CD4-positive, alpha-beta T cell treated with Interleukin-15 for 4 hours (primary cell): ENCODE results near the gene MRGPRD.

Experiments
- DNase-seq: peaks from one replicate; pipeline ENCODE4 v3.0.0-alpha.2; 2020; ENCODE audit warnings: low spot score

Gene MRGPRD

DNA sequence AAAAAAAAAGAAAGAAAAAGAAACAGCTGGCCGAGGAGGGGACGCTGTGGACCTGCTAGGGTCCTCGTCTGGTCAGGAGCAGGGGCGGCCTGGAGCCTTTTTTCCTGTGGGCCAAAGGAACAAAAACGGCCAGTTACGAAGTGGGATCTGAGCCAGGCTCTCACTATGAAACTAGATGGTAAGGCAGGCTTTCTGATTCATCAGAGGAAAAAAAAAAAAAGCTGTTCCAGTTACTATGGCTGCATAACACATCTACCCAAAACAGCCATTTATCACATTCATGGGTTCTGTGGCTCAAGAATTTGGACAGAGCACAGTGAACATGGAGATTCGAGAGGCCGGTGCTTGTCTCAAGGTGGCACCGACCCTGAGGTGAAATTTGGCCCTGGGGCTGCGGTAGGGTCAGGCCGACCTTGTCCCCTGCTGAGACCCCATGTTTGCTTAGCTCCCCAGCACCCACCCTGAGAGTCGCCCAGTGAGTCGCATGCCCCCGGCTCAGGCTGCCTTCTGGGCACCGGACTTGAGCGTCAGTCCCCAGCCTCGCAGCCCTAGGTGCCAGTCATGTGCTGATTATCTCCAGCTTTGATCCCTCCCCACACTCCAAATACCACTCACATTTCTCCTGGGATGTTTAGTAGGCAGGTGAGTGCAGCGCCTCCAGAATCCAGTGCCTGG is 34.2 kb downstream of the MRGPRD start:
- DNase-seq: no peak

DNA sequence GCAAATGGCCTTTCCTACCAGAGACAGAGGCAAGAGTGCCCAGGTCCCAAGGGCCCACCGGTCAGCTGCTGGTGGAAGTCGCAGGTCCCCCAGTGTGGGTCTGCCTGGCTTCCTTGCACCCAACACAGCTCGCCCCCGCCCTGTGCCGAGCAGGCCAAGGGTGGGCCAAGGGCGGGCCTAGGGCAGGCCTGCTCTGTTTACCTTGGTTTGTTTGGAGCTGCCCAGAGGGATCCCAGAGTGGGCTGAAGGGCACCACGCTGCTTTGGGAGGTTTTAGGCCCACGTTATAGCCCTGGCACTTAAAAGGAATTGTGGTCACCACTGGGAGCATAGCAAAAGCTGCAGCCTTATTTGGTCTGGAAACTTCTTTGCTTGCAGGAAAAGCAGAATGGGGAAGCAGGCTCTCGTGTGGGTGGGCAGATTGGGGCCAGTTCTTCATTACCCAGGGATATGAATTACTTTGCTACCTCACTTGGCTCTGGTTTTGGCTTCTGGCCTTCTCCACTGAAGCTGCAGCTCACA is 38.0 kb downstream of the MRGPRD start:
- no peak for DNase-seq

DNA sequence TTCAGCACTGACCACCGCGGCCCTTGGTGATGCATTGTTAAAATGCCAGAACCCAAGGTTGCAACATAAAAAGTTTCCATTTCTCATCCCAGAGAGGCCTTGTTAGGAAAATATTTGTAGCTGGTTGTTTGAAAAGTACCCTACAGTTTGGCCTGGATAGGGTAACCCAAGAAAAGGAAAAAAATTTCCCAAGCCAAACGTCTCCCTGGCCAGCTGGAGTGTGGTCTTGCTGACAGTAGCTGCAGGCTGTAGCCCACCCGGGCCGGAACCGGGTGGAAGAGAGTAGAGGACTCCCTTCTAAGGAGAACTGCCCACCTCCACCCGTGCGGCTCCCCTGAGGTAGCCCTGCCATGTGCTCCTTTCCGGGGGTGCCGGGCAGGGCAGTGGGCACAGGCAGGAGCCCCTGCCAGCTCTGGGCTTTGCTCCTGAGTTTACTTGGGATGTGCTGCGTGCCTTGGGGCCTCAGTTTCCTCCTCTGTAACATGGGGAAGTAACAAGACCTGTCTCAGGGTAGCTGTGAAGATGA is 38.6 kb downstream of the MRGPRD start:
- no peak for DNase-seq

DNA sequence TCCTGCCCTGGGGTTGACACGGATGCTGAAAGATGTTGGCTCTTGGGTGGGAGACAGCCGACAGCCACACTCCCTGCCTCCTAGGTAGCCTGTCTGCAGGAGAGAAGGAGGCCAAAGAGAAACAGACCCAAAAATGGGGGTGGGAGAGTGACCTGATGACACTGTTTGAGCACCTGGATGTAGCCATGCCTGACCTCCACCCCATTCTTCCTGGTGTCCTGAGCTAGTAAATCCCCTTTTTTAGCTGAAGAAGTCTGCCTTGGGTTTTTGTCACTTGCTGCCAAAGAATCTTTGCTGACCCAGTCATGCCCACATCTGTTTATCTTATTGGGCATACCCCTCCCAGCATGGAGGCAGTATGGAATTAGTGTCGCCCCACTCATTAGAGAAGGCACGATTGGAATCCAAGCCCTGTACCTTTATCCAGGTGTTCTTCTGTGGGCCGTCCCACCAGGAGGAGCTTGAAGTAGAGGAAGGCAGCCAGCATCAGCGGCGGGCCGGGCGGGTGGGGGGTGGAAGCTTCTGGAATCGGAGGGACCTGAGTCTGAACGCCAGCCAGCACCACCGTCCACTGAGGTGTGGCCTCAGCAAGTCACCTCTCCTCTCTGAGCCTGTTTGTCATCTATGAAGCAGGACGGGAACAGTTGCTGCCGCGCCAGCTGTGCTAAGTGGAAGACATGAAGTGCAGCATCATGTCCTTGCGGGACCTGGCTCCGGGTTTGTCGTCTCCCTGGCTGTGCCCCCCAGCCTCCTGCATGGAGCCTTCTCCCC is 39.3 kb downstream of the MRGPRD start:
- DNase-seq: no peak

DNA sequence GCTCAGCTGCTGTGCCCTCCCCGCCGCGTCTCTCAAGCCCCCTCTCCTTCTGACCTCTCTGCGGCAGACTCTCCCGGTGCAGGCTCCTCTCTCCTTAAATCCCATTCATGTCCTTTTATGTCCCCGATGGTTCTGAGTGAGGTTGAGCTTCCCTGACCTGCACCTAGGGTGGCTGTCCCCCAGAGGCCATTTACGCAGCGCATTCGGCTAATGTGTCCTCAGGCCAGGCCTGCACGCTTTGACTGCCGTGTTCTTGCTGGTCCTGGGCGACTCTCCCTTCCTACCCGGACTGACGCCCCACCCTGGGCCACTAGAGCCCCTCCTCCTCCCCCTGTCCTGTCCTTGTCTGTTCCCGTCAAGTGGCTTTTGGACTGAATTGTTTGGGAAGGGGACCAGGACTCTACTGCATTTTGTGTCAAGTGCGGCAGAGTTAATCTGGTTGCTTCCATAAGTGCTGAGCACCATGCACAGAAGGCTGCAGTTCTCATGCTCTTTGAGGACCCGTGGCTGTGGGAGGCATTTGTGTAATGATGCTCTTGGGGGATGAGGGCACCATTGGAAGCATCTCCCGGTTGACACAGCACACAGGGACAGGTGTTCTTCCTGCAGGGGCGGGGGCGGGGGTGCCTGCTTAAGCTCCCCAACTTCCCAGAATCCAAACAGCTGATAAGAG is 40.0 kb downstream of the MRGPRD start:
- no peak for DNase-seq

DNA sequence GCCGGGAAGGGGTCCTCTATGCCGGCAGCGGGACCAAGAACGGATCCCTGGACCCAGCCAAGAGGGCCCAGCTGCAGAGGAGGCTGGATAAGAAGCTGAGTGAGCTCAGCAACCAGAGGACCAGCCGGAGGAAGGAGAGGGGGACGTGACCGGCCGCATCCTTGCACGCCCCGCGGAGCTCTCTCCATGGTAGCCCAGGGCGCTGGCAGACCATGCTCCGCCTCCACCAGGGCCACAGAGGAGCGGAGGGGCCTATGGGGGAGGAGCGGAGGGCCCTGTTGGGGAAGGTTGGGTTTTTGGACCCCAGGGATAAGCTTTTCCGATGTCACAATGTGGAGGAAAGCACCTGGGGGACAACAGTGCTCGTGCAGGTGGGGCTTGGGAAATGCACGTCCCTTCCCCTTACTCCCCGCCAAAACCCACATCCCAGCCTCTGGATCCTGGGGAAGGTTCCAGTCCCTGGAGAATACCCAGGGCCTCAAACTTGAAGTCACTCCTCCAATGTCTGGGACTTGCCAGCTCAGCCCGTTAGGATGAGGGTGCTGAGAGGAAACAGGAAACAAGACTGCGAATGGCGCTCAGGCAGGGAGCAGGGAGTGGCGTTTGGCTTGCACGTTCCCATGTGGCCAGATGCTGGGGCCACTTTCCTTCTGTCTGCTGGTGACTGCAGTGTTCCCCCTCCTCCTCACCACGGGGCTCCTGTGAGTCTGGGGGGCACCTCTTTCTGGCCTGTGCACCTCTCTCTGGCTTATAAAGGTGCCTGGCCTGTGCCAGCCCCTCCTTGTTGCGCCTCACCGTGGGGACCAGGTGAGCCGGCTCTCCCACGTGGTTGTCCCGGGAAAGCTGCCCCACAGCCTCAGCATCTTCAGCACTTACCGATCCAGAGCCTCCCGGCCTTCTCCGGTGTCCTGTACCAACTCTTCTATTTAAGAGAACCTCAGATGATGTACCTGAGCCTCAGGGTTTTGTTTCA is 40.9 kb downstream of the MRGPRD start:
- no peak for DNase-seq

DNA sequence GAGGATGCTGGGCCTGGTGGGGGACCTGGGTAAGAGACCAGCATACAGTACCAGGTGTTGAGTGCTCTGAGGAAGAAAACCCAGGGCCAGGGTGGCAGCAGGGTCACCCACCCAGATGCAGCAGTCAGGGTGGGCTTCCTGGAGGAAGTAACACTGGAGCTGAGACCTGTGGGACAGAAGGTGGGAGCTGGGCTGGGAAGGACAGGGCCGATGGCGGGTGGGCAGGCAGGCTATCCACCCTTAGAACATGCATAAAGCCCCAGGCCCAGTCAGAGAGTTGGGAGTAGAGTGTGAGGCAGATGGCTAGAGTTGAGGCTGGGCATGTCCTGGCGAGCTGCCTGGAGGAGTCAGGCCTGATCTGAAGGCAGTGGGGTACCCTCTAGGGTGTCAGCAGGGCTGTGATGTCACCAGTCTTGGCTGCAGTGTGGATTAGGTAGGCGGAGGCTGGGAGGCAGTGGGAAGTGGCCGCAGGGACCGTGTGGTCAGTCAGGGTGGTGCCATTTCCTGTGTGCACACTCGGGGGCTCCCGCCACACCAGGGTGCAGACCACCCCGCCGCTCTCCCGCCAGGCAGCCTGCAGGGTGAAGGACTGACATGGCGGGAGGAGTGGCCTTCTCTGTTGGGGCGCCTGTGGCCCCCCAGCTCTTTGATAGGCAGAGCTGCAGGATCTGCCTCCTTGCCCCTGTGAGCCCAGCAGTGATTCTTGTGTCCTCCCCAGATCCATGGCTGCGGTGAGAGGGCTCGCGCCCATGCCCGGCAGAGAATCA is 41.8 kb downstream of the MRGPRD start:
- DNase-seq: no peak

DNA sequence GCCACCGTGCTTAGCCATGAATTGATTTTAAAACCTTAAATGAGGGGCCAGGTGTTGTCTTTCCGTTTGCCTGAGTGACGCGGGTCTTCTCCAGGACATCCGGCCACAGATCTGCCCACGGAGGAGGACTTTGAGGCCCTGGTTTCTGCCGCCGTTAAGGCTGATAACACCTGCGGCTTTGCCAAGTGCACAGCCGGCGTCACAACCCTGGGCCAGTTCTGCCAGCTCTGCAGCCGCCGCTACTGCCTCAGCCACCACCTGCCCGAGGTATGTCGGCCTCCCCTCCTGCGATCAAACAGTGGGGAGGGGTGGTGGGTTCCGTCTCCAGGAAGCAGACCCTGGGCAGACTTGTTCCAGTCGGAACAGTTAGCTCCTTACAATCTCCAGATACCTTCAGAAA is 42.7 kb downstream of the MRGPRD start:
- no peak for DNase-seq

DNA sequence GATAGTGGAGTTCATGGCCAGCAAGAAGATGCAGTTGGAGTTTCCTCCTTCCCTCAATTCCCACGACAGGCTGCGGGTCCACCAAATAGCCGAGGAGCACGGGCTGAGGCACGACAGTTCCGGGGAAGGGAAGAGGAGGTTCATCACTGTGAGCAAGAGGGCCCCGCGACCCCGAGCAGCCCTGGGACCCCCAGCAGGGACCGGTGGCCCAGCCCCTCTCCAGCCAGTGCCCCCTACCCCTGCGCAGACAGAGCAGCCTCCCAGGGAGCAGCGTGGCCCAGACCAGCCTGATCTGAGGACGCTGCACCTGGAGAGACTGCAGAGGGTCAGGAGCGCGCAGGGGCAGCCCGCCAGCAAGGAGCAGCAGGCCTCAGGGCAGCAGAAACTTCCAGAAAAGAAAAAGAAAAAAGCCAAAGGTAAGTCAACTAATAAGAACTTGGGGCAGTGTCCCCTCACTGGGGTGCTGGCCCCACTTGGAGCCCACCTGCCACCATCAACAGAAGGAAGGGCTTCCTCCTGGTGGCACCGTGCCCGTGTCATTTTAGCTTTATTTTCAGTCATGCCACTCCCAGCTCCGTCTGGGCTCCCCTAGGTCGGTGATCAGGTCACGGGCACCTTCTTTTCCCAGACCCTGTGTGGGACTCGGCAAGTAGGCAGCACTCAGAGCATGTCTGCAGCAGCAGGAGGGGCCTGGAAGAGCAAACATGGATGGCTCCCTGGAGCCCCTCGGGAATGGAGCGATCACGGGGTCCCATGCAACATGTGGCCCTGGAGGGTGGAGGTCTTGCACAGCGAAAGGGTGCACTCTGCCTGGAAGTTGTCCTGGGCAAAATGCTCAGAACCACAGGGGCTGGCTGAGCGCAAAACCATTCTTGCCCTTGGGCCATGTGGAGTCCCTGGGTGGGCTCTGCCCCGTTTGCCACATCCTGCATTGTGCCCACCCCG is 43.8 kb downstream of the MRGPRD start:
- DNase-seq: no peak

DNA sequence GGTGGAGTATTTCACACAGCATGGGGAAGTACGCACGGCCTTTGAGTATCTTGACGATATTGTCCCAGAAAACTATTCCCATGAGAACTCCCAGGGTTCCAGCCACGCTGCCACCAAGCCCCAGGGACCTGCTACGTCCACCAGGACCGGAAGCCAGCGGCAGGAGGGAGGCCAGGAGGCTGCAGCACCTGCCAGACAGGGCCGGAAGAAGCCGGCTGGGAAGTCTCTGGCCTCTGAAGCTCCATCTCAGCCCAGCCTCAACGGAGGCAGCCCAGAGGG is 44.5 kb downstream of the MRGPRD start:
- DNase-seq: no peak

DNA sequence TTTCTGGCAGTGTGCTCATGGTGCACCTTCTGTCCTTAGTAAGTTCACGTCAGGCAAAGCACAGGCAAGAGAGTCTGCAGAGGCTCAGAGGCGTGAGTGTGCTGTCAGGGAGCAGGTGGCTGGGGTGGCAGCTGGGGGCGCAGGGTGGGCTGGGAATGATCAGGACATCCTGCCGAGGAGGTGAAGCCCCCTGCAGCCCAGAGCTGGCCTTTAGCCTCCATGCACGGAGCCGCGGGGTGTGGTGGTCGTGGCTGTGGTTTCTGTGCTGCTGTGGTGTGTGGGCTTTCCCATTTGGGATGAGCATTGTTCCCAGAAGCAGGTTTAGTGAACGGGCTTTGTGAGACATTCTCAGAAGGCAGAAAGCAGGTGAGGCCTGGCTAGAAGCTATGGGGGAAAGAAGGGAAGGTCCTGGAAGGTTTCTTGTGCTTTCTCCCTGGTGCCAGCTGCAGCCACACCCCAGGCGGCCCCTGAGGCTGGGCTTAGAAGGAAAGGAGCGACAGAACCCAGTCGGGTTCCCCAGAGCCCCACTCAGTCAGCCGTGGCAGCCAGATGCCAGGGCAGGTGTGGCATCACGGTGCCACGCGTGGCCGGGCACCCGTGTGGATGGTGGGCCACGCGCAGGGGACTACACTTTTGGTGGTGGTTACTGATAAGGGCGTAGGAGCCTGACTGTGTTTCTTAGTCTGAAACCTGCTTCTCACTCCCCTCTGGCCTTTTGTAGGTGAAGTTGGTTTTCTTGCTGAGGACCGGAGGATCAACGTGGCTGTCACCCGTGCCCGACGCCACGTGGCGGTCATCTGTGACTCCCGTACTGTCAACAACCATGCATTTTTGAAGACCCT is 45.0 kb downstream of the MRGPRD start:
- no peak for DNase-seq

DNA sequence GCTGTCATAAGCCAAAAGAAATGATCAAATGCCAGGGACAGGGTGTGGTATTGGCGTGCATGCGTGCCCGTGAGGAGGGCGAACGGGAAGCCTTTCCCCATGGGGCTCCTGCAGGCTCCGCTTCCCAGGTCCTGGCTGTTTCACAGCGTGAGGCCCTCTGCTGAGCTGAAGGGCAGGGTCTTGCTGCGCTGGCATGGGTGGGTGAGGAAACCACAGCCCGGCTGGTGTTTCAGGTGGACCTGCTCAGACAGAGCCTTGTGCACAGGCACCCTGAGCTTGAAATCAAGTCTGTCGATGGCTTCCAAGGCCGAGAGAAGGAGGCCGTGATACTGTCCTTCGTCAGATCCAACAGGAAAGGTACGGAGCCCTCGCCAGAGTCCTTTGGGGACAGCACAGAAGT is 45.7 kb downstream of the MRGPRD start:
- no peak for DNase-seq

DNA sequence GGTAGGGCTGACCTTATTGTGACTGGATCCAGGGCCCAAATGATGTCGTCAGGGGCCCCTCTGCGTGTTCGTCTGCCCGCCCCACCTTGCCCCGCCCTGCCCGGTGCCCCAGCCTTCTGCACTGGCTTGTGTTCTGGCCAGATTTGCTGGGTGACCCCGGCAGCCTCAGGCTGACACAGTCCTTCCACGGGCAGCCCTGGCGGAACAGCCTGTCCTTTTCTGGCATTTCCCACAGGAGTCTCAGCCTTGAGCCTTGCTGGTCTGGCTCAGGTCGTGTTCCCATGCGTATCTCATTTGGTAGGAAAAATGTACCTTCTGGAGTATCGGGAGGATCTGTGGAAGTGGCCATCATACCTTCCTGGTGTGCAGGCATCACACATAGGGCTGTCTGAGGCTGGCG is 46.1 kb downstream of the MRGPRD start:
- DNase-seq: no peak

DNA sequence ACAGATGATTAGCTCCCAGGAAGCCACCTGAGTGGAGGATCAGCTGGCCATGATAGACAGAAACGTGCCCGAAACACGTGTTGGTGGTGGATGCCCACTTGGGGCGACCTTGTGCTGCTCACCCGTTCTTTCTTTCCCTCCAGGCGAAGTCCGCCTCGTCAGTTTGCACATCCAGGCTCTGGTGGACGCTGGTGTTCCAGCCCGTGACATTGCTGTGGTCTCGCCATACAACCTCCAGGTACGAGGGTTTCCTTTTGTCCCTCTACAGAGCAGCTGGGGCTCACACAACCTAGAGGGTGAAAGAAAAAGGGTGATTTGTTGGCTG is 46.5 kb downstream of the MRGPRD start:
- no peak for DNase-seq

DNA sequence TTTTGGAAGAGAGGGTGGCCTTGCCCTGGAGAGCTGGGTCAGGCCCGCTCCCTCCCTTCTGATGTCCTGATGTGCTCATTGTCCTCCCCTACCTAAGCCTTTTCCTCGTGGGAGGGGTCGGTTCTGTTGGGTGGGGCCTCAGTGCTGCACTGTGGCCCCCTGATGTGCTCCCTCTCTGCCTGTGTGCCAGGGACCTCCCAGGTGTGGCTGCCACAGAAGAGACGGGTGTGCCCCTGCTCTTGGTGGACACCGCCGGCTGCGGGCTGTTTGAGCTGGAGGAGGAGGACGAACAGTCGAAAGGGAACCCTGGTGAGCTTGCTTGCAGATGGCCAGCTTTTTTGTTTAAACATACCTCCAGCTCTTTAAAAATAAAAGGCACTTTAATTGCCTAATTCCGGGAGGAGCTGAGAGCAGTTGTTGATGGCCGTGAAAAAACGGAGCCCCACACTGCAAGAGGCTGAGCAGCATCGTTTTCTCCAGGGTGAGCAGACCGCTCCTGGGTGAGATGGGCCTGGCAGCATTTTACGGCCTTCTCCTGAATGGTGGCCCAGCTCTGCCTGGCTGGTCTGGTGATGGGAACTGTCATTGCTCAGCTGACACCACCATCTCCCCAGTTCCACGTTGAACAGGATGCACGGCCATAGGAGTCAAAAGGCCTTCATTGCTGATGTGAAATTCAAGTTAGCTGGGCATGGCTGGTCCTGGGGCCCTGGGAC is 47.0 kb downstream of the MRGPRD start:
- no peak for DNase-seq

DNA sequence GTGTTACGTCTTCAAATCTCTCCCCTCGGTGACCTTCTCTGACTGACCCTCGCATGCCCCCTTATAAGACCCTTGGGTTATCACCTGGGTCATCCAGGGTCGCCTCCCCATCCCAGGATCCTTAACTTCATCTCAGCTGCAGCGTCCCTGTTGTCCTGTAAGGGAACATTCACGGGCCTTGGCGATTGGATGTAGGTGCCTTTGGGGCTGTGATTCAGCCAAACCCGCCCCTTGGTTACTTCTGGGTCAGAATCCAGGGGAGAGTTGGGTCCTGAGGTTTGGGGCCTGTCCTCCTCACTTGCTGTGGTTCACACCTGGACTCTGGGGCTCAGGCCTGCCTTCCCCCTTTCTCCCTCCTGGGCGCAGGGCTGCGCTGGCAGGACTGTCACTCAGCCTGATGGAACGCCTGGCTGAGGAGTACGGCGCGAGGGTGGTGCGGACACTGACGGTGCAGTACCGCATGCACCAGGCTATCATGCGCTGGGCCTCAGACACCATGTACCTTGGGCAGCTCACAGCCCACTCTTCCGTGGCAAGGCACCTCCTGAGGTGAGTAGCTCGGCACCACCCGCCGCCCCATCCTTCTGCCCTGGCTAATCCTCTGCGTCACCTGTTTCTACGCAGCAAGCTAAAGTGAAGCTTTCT is 47.7 kb downstream of the MRGPRD start:
- DNase-seq: no peak

DNA sequence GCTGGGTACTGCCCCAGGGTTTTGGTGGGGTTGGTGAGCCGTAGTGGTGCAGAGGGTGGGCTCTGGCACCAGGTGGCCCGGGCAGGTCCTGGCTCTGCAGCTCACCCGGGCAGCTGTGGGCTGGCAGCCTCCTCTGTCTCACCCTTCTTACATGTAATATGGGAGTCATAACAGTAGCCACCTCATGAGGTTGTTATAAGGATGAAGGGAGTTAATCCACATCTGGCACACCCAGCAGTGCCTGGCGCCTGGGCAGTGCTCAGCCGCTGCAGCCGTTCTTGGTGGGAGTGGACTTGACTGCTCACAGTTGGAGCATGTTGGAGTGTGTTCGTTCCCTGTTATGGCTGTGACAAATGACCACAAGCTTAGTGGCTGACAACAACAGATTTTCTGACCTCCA is 48.4 kb downstream of the MRGPRD start:
- no peak for DNase-seq

DNA sequence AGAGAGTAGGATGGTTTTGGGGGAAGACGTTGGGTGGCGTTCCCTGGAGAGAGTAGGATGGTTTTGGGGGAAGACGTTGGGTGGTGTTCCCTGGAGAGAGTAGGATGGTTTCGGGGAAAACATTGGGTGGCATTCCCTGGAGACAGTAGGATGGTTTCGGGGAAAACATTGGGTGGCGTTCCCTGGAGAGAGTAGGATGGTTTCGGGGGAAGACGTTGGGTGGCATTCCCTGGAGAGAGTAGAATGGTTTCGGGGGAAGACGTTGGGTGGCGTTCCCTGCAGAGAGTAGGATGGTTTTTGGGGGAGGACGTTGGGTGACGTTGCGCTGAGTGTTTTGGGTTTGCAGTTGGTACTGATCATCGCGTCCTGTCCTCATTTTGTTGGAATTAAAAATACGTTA is 48.9 kb downstream of the MRGPRD start:
- no peak for DNase-seq
